KMS-11 (cell line): ENCODE measurements around the gene COLEC12.

Experiments
- H2AFZ ChIP-seq: fragments of 200-600 bp; sonication (generic); 2 replicates; pipeline ENCODE4 v1.6.1; 2016; ENCODE audit warnings: antibody characterized with exemption, mixed run types, low read depth
- H3K27ac ChIP-seq: fragments of 200-600 bp; sonication (generic); 2 replicates; pipeline ENCODE4 v1.6.1; 2016; ENCODE audit warnings: mild to moderate bottlenecking, mixed run types
- H3K27me3 ChIP-seq: fragments of 200-600 bp; sonication (generic); 2 replicates; pipeline ENCODE4 v1.6.1; 2017; ENCODE audit warnings: mild to moderate bottlenecking, low read depth, mixed run types, moderate library complexity; ENCODE audit not compliant: insufficient read depth
- H3K36me3 ChIP-seq: fragments of 200-600 bp; sonication (generic); 2 replicates; pipeline ENCODE4 v1.6.1; 2017; ENCODE audit warnings: mild to moderate bottlenecking, mixed run types; ENCODE audit not compliant: insufficient read depth
- H3K4me1 ChIP-seq: fragments of 200-600 bp; sonication (generic); 2 replicates; pipeline ENCODE4 v1.6.1; 2016; ENCODE audit warnings: mild to moderate bottlenecking, low read depth, mixed run types; ENCODE audit not compliant: poor library complexity, severe bottlenecking
- H3K4me2 ChIP-seq: fragments of 200-600 bp; sonication (generic); 2 replicates; pipeline ENCODE4 v1.7.0; 2016; ENCODE audit warnings: mild to moderate bottlenecking, mixed run types
- H3K4me3 ChIP-seq: fragments of 200-600 bp; sonication (generic); IDR thresholded peaks from 2 replicates; pipeline ENCODE4 v1.6.1; 2017; ENCODE audit warnings: low read depth, low read length, mixed read lengths; ENCODE audit not compliant: insufficient read depth
- H3K79me2 ChIP-seq: fragments of 200-600 bp; sonication (generic); 2 replicates; pipeline ENCODE4 v1.6.1; 2016; ENCODE audit warnings: low read depth, mixed run types; ENCODE audit not compliant: insufficient read depth
- H3K9ac ChIP-seq: fragments of 200-600 bp; sonication (generic); 2 replicates; pipeline ENCODE4 v1.6.1; 2016; ENCODE audit warnings: mild to moderate bottlenecking, mixed run types
- H4K20me1 ChIP-seq: fragments of 200-600 bp; sonication (generic); 2 replicates; pipeline ENCODE4 v1.6.1; 2016; ENCODE audit warnings: mild to moderate bottlenecking, mixed run types; ENCODE audit not compliant: insufficient read depth
- CTCF ChIP-seq: fragments of 200-600 bp; sonication (generic); conservative IDR thresholded peaks from 2 replicates; pipeline ENCODE4 v1.6.1; 2017; ENCODE audit warnings: low read depth, mild to moderate bottlenecking, antibody characterized with exemption, low read length, moderate library complexity, mixed read lengths

The COLEC12 gene

DNA sequence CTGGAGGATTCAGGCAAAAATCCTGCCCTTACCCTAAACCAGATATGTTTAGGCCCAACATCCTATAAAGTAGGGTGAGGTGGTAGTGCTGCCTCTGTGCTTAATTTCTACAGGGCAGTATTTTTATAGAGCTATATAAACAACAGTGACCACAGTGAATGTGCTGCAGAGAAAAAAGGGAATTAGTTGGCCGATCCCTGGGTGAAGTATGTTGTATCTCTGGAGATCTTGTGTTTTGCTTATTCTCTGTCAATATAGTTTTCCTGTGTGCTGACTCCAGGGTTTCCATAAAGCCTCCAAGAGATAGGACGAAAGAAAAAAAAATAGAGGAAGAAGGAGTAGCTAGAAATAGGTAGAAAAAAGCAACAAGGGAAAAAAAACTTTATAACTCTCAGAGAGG lies 143.7 kb downstream of the COLEC12 start:
- Histone ChIP-seq H3K36me3 (no peaks in the 10 kb centered on the region), H4K20me1 (no peaks in the 10 kb centered on the region), H3K9ac (no peak overlapping the region), H3K27me3 (no peaks in the 10 kb centered on the region), H2AFZ (no peak overlapping the region), H3K27ac (no peak overlapping the region), H3K4me2 (no peak overlapping the region), H3K79me2 (no peaks in the 10 kb centered on the region), H3K4me3 (no peak overlapping the region), H3K4me1 (no peaks in the 10 kb centered on the region)
- TF ChIP-seq CTCF = no peak

DNA sequence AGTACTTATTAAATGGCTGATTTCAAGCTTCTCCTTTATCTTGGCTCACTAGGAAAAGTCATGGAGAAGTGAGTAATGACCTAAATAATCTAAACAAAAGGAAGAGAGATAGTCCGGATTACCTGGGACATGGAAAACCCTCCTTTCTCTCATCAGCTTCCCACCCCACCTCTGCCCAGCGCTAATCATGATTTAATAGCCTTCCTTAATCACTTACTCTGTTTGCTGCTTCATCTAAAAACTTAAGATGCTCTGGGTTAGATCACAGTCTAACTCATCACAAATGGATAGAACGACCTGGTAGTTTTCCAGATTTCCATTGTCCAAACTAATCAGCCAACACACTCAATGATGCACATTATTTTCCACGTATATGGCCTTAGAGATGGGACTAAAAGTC lies 144.8 kb downstream of the COLEC12 start:
- Histone ChIP-seq H3K27ac (no peak overlapping the region), H2AFZ (no peak overlapping the region), H3K36me3 (no peaks in the 10 kb centered on the region), H3K9ac (no peak overlapping the region), H3K27me3 (no peaks in the 10 kb centered on the region), H3K79me2 (no peaks in the 10 kb centered on the region), H3K4me3 (no peak overlapping the region), H4K20me1 (no peaks in the 10 kb centered on the region), H3K4me2 (no peak overlapping the region), H3K4me1 (no peaks in the 10 kb centered on the region)
- no peak for TF ChIP-seq CTCF

DNA sequence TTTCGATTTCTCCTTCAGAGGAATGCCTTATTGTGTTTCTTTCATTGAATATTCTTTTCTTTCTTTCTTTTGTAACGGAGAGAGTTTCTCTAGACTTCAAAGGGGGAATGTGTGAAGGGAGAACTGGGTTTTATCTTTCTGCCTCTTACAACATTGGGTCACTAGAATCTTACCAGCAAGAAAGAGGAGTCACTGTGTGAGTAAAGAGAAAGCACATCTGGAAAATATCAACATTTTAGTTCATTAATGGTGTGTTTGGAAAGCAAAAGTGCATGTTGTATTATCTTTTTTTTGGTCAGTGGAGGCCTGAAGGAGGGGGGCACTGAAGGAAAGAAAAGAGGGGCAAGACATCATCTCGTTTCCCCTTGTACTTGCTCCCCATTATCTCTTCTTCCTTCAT lies 146.0 kb downstream of the COLEC12 start:
- H3K9ac ChIP-seq = no peak overlapping the region
- TF ChIP-seq CTCF = no peak
- H3K27me3 ChIP-seq = no peaks in the 10 kb centered on the region
- H3K27ac ChIP-seq = no peak overlapping the region
- H3K79me2 ChIP-seq = no peaks in the 10 kb centered on the region
- H3K4me2 ChIP-seq = no peak overlapping the region
- H3K4me3 ChIP-seq = no peak overlapping the region
- no peaks in the 10 kb centered on the region for H3K4me1 ChIP-seq
- H3K36me3 ChIP-seq = no peaks in the 10 kb centered on the region
- H4K20me1 ChIP-seq = no peaks in the 10 kb centered on the region
- H2AFZ ChIP-seq = no peak overlapping the region

DNA sequence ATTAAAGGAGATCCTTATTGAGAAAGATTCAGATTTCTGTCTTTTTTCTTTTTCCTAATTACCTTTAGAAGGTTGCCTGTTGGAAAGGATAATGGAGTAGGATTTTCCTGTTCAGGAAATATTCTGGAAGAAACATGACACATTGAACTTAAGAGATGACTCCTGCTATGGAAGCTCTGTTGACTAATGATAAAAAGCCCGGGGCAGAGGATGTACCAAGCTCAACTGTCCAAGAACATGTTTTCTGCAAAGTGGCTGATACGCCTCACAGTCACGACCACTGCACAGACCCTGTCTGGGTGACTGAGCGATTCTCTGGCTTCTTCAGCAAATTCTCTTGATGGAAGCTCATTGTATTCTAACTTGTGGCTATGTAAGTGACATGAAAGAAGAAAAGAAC lies 146.5 kb downstream of the COLEC12 start:
- Histone ChIP-seq H3K36me3 (no peaks in the 10 kb centered on the region), H3K79me2 (no peaks in the 10 kb centered on the region), H3K4me3 (no peak overlapping the region), H3K4me1 (no peaks in the 10 kb centered on the region), H3K27me3 (no peaks in the 10 kb centered on the region), H3K9ac (no peak overlapping the region), H2AFZ (no peak overlapping the region), H3K4me2 (no peak overlapping the region), H4K20me1 (no peaks in the 10 kb centered on the region), H3K27ac (no peak overlapping the region)
- no peak for TF ChIP-seq CTCF

- no peak overlapping the region for H3K4me3 ChIP-seq
- no peaks in the 10 kb centered on the region for H4K20me1 ChIP-seq
- no peaks in the 10 kb centered on the region for H3K27me3 ChIP-seq
- no peak for TF ChIP-seq CTCF
- H3K36me3 ChIP-seq = no peaks in the 10 kb centered on the region
- H3K79me2 ChIP-seq = no peaks in the 10 kb centered on the region
- H3K9ac ChIP-seq = no peak overlapping the region
- no peaks in the 10 kb centered on the region for H3K4me1 ChIP-seq
- no peak overlapping the region for H3K27ac ChIP-seq
- H2AFZ ChIP-seq = no peak overlapping the region
- H3K4me2 ChIP-seq = no peak overlapping the region
Observed at GRCh38 chr18:352438-352837, 148.1 kb downstream of the COLEC12 start.
